ENCODE results near the gene ASZ1. TPM values are rescaled to one million over a fixed set of nuclear protein-coding genes. Genes with fewer than 3 reads are reported as not detected.

ASZ1 gene
- total RNA-seq, 1 experiment from 2014 or later, result not detected

GRCh38 chr7:117412946-117413559, 14.2 kb downstream of the ASZ1 start:
- Histone ChIP-seq H3K4me3 (ENCODE audit: low read length) (no peak overlapping the region), H3F3A (ENCODE audit: low read length, unreplicated experiment) (no peaks in the 10 kb centered on the region), H3K9me3 (ENCODE audit: low read length) (no peaks in the 10 kb centered on the region), H3K27ac (ENCODE audit: low read length) (no peak overlapping the region), H4K20me1 (ENCODE audit: low read length) (no peaks in the 10 kb centered on the region), H3K9me2 (replicated peaks; ENCODE audit: low read length) (no peaks in the 10 kb centered on the region), H3K27me3 (ENCODE audit: low read length) (peaks cover 39% of the 10 kb centered on the region), H2AFZ (ENCODE audit: low read length) (no peak overlapping the region), H3K36me3 (ENCODE audit: low read depth, low read length) (no peaks in the 10 kb centered on the region), H3K4me2 (ENCODE audit: low read length) (no peak overlapping the region), H3K9ac (ENCODE audit: low read length) (no peak overlapping the region), H3K4me1 (ENCODE audit: insufficient read depth, low read length) (no peaks in the 10 kb centered on the region), H3K79me2 (ENCODE audit: low read length) (no peaks in the 10 kb centered on the region)
- TF ChIP-seq EZH2phosphoT487 (IDR thresholded peaks at IDR 0.05; ENCODE audit: borderline replicate concordance, low read length), result no peak
- TF ChIP-seq EZH2 (IDR thresholded peaks at IDR 0.05; ENCODE audit: low read length, unreplicated experiment), result no peak
- TF ChIP-seq CTCF (conservative IDR thresholded peaks at IDR 0.05; ENCODE audit: low read depth, low read length), result no peak
- BruUV-seq (replicated peaks), result no TSS peak
- ChIA-PET CTCF (no interaction called here), POLR2A (ENCODE audit: unreplicated experiment) (no interaction called here)
- DNase-seq (no peak), ATAC-seq (no peak)
- intact Hi-C loops (cut with micrococcal nuclease), result no loop called here

GRCh38 chr7:117412390-117412789, 14.9 kb downstream of the ASZ1 start:
- Histone ChIP-seq H3F3A (ENCODE audit: low read length, unreplicated experiment) (no peaks in the 10 kb centered on the region), H4K20me1 (ENCODE audit: low read length) (no peaks in the 10 kb centered on the region), H3K9me3 (ENCODE audit: low read length) (no peaks in the 10 kb centered on the region), H3K4me1 (ENCODE audit: insufficient read depth, low read length) (no peaks in the 10 kb centered on the region), H3K27me3 (ENCODE audit: low read length) (peaks cover 37% of the 10 kb centered on the region), H3K9ac (ENCODE audit: low read length) (no peak overlapping the region), H2AFZ (ENCODE audit: low read length) (no peak overlapping the region), H3K27ac (ENCODE audit: low read length) (no peak overlapping the region), H3K9me2 (replicated peaks; ENCODE audit: low read length) (no peaks in the 10 kb centered on the region), H3K4me2 (ENCODE audit: low read length) (no peak overlapping the region), H3K79me2 (ENCODE audit: low read length) (no peaks in the 10 kb centered on the region), H3K4me3 (ENCODE audit: low read length) (no peak overlapping the region), H3K36me3 (ENCODE audit: low read depth, low read length) (no peaks in the 10 kb centered on the region)
- ATAC-seq (no peak), DNase-seq (no peak)
- intact Hi-C loops (cut with micrococcal nuclease), result no loop called here
- ChIA-PET POLR2A (ENCODE audit: unreplicated experiment) (no interaction called here), CTCF (no interaction called here)
- TF ChIP-seq CTCF (conservative IDR thresholded peaks at IDR 0.05; ENCODE audit: low read depth, low read length), result no peak
- TF ChIP-seq EZH2 (IDR thresholded peaks at IDR 0.05; ENCODE audit: low read length, unreplicated experiment), result no peak
- no peak for TF ChIP-seq EZH2phosphoT487 (IDR thresholded peaks at IDR 0.05; ENCODE audit: borderline replicate concordance, low read length)
- no TSS peak for BruUV-seq (replicated peaks)

GRCh38 chr7:117411539-117411938, 15.8 kb downstream of the ASZ1 start:
- Histone ChIP-seq H3K27me3 (ENCODE audit: low read length) (peaks cover 29% of the 10 kb centered on the region), H3K4me2 (ENCODE audit: low read length) (no peak overlapping the region), H4K20me1 (ENCODE audit: low read length) (no peaks in the 10 kb centered on the region), H3K9me2 (replicated peaks; ENCODE audit: low read length) (no peaks in the 10 kb centered on the region), H3K9ac (ENCODE audit: low read length) (no peak overlapping the region), H3K79me2 (ENCODE audit: low read length) (no peaks in the 10 kb centered on the region), H3K36me3 (ENCODE audit: low read depth, low read length) (no peaks in the 10 kb centered on the region), H3K9me3 (ENCODE audit: low read length) (no peaks in the 10 kb centered on the region), H3K4me3 (ENCODE audit: low read length) (no peak overlapping the region), H3K4me1 (ENCODE audit: insufficient read depth, low read length) (no peaks in the 10 kb centered on the region), H2AFZ (ENCODE audit: low read length) (no peak overlapping the region), H3F3A (ENCODE audit: low read length, unreplicated experiment) (no peaks in the 10 kb centered on the region), H3K27ac (ENCODE audit: low read length) (no peak overlapping the region)
- no peak for ATAC-seq
- DNase-seq, result no peak
- ChIA-PET POLR2A (ENCODE audit: unreplicated experiment) (no interaction called here), CTCF (no interaction called here)
- no TSS peak for BruUV-seq (replicated peaks)
- no peak for TF ChIP-seq EZH2 (IDR thresholded peaks at IDR 0.05; ENCODE audit: low read length, unreplicated experiment)
- no peak for TF ChIP-seq CTCF (conservative IDR thresholded peaks at IDR 0.05; ENCODE audit: low read depth, low read length)
- TF ChIP-seq EZH2phosphoT487 (IDR thresholded peaks at IDR 0.05; ENCODE audit: borderline replicate concordance, low read length), result no peak
- intact Hi-C loops (cut with micrococcal nuclease), result no loop called here
